K562 (cell line): ENCODE data around the gene ICA1. TPM values are rescaled to one million over a fixed set of nuclear protein-coding genes. Genes with fewer than 3 reads are reported as not detected.

Experiments
- ATAC-seq: fragments of 200-7000 bp; cut with Tn5 transposase; 3 replicates; pipeline ENCODE4 v1.9.1; 2020; ENCODE audit warnings: moderate library complexity
- BruUV-seq: library from RNA; stranded (reverse); fragments of 400-500 nt; replicated peaks from 2 replicates; lab custom pipeline; 2021; lab: Mats Ljungman, UMichigan
- CTCF ChIA-PET: fragments of 300-600 bp; formaldehyde crosslinking; extraction: SDS; loops from one replicate; lab custom pipeline; 2021; ENCODE audit warnings: low intra/inter-chr PET ratio; lab: Yijun Ruan, JAX
- POLR2A ChIA-PET: fragments of 300-600, 350-650 bp; sonication (Branson Sonifier 250); formaldehyde crosslinking; extraction: SDS; loops from one replicate; lab custom pipeline; 2021; ENCODE audit warnings: antibody characterized with exemption, inconsistent platforms; lab: Yijun Ruan, JAX
- DNase-seq, 4 experiments: peaks; one replicate each; pipeline versions ENCODE4 v3.0.0 to v3.0.0-alpha.2; 2011 to 2018; ENCODE audit warnings: low spot score in 3 of 4, mixed read lengths in 3 of 4; ENCODE audit errors: extremely low read depth in 1 of 4
- FAIRE-seq: peaks from 2 replicates; lab custom pipeline; 2011; peaks lifted over from hg19 to GRCh38; lab: Jason Lieb, UNC
- H2AFZ ChIP-seq: 2 replicates; pipeline ENCODE4 v1.6.0; 2011; ENCODE audit warnings: low read depth, low read length, control low read depth, inconsistent platforms
- H3K27ac ChIP-seq: fragments of 200-600 bp; 3 replicates; pipeline ENCODE4 v1.8.0; 2011; ENCODE audit warnings: low read depth, mild to moderate bottlenecking, control low read depth, inconsistent platforms, low read length, moderate library complexity, mixed read lengths; ENCODE audit errors: extremely low read depth
- H3K27me3 ChIP-seq, 2 experiments: fragments of 300-600 bp in 1 of 2; 2 replicates in 1 of 2; 3 replicates in 1 of 2; pipeline versions ENCODE4 v1.6.0 to v1.8.0; 2011; ENCODE audit warnings: inconsistent platforms in 2 of 2, low read length in 2 of 2, mild to moderate bottlenecking in 1 of 2, mixed read lengths in 1 of 2, moderate library complexity in 1 of 2; ENCODE audit not compliant: control insufficient read depth in 2 of 2, insufficient read depth in 2 of 2
- H3K36me3 ChIP-seq: fragments of 300-600 bp; 3 replicates; pipeline ENCODE4 v1.8.0; 2011; ENCODE audit warnings: mild to moderate bottlenecking, low read length, inconsistent platforms; ENCODE audit not compliant: control insufficient read depth, insufficient read depth
- H3K4me1 ChIP-seq, 2 experiments: fragments of 200-600 bp in 1 of 2; replicated peaks in 1 of 2; 2 replicates in 1 of 2; 3 replicates in 1 of 2; pipeline versions ENCODE4 v1.5.1 to v1.8.0; 2011; ENCODE audit warnings: inconsistent platforms in 2 of 2, low read length in 2 of 2, mild to moderate bottlenecking in 1 of 2, mixed read lengths in 1 of 2, moderate library complexity in 1 of 2; ENCODE audit not compliant: control insufficient read depth in 2 of 2, insufficient read depth in 2 of 2
- H3K4me2 ChIP-seq: 2 replicates; pipeline ENCODE4 v1.6.1; 2011; ENCODE audit warnings: low read length, control low read depth, inconsistent platforms, mixed read lengths; ENCODE audit not compliant: insufficient read depth
- H3K4me3 ChIP-seq: fragments of 200-600 bp; sonication (generic), shearing (Covaris generic); 2 replicates; pipeline ENCODE4 v1.5.1; 2016; ENCODE audit warnings: control low read depth, inconsistent platforms
- H3K79me2 ChIP-seq: fragments of 200-600 bp; 3 replicates; pipeline ENCODE4 v1.8.0; 2011; ENCODE audit warnings: low read length, inconsistent platforms; ENCODE audit not compliant: control insufficient read depth, insufficient read depth
- H3K9ac ChIP-seq, 2 experiments: 2 replicates each; pipeline versions ENCODE4 v1.6.0 to v1.6.1; 2011; ENCODE audit warnings: low read depth in 2 of 2, low read length in 2 of 2, control low read depth in 1 of 2, inconsistent platforms in 1 of 2, mild to moderate bottlenecking in 1 of 2, mixed read lengths in 1 of 2; ENCODE audit not compliant: insufficient read depth in 1 of 2
- H3K9me1 ChIP-seq: one replicate; pipeline ENCODE4 v1.6.0; 2011; ENCODE audit warnings: inconsistent platforms, mild to moderate bottlenecking, low read length, moderate library complexity; ENCODE audit not compliant: control insufficient read depth, insufficient read depth
- H3K9me3 ChIP-seq: replicated peaks from 2 replicates; pipeline ENCODE4 v1.5.1; 2011; ENCODE audit warnings: low read depth, low read length, inconsistent platforms; ENCODE audit not compliant: control insufficient read depth, insufficient read depth
- H4K20me1 ChIP-seq: replicated peaks from 2 replicates; pipeline ENCODE4 v1.6.1; 2011; ENCODE audit warnings: low read length, inconsistent platforms, mixed read lengths; ENCODE audit not compliant: control insufficient read depth, insufficient read depth
- ARID2 ChIP-seq: fragments of 450-650 bp; IDR thresholded peaks from 2 replicates; pipeline ENCODE4 v1.6.1; 2017; ENCODE audit warnings: antibody characterized with exemption, mild to moderate bottlenecking
- CTBP1 ChIP-seq: fragments of 450-650 bp; IDR thresholded peaks from 2 replicates; pipeline ENCODE4 v1.6.1; 2016; ENCODE audit warnings: borderline replicate concordance
- HCFC1 ChIP-seq: IDR thresholded peaks from 2 replicates; pipeline ENCODE4 v1.6.1; 2012; ENCODE audit warnings: low read depth, low read length, improper control_type of control experiment
- NEUROD1 ChIP-seq: fragments of 150-350 bp; IDR thresholded peaks from 2 replicates; pipeline ENCODE4 v1.6.1; 2014; ENCODE audit warnings: borderline replicate concordance, low read length, low read depth; ENCODE audit not compliant: partially characterized antibody
- ZKSCAN8 ChIP-seq: fragments of 200-800 bp; sonication (Bioruptor generic); IDR thresholded peaks from 2 replicates; pipeline ENCODE4 v1.6.1; 2016; ENCODE audit warnings: missing genetic modification characterization, missing compliant biosample characterization
- ZNF224 ChIP-seq: sonication (generic); formaldehyde crosslinking; IDR thresholded peaks from 2 replicates; pipeline ENCODE4 v1.8.0; 2022; ENCODE audit warnings: mild to moderate bottlenecking, missing genetic modification reagents
- ZNF780A ChIP-seq: fragments of 250-450 bp; sonication (Bioruptor Pico); IDR thresholded peaks from 2 replicates; pipeline ENCODE4 v1.5.0; 2021; ENCODE audit warnings: mild to moderate bottlenecking
- WGBS: fragments of 100-300 bp; shearing (Covaris generic); methylation state at CpG from one replicate; pipeline ENCODE4 v1.1.6; 2016; ENCODE audit warnings: low coverage, mixed read lengths; ENCODE audit not compliant: insufficient coverage; ENCODE audit errors: missing lambda C conversion rate; 5-methylcytosine and 5-hydroxymethylcytosine counted together
- in situ Hi-C: fragments of 300-500 bp; cut with MboI; formaldehyde crosslinking; loops from 4 replicates; pipeline ENCODE4 v1.15.0; 2018; ENCODE audit warnings: inconsistent platforms, mixed read lengths
- intact Hi-C: fragments of 100-400 bp; cut with micrococcal nuclease; formaldehyde crosslinking; loops from 2 replicates; pipeline ENCODE4 v1.14.2; 2022
- polyA plus RNA-seq, 8 experiments: library from polyadenylated mRNA; depleted of rRNA in 4 of 8; stranded (reverse) in 5 of 8; unstranded in 3 of 8; fragments of >200 nt; fragmentation: Nextera tagmentation in 2 of 8; fragmentation: Illumina TruSeq in 1 of 8; extraction: Ambion mirVana in 2 of 8; extraction: Trizol in 1 of 8; gene quantifications; 2 replicates each; pipeline versions ENCODE4 v1.2.1 to v1.2.3, GENCODE V29; 2011 to 2014; ENCODE audit warnings: inconsistent platforms in 1 of 8, missing spikeins in 1 of 8
- total RNA-seq, 7 experiments: library from RNA; depleted of rRNA in 6 of 7; stranded (reverse); fragments of >200 nt in 6 of 7; fragmentation: Illumina TruSeq in 2 of 7; extraction: Trizol in 2 of 7; gene quantifications; 2 replicates each; pipeline versions ENCODE4 v1.2.1 to v1.2.3, GENCODE V29; 2011 to 2021; ENCODE audit warnings: low replicate concordance in 1 of 7

ICA1 gene
- total and polyA plus RNA-seq, 9 of the 15 experiments (the other 6 are each of a cell fraction or from before 2014, with no cell fraction given), result 7.1 to 22.3 (median 16.4) TPM

DNA sequence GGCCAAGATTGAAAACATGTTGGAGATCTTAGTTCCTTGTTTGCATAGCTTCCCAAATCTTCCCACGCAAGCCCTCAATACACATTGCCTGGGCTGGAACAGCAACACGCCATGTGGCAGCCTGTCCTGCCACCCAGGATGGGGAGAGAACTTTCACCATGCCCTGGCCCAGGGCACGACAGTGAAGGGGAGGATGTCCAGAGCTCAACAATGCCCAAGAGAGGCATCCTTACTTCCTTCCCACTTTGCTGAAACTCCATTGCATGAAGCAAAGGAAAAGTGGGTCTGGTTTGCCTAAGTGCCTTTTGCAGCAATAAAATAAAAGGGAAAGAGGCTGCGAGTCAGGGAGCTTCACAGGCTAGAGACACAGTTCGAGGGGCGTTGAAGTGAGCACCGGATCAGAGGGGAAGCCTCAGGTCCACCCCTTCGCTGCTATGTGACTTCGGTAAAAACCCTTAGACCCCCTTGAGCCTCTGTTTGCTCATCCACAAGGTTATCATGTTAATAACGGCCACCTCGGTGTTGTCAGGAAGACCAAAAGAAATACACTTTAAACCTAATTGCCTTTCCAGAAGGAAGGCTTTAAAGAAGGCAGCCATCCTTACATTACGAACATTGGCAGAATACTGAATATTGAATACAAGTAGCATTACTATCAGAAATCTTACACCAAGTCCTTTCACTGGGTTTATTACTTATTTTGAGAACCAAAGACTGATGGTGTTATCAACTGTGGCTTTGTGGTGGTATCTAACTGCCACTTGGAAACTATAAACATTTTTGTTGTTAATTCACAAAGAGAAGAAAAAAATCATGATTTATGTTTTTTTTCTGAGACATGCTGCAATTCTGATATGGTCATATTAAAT is 133.3 kb downstream of the ICA1 start:
- in situ Hi-C loops, result no loop called here
- Histone ChIP-seq H3K4me3 (no peak overlapping the region), H3K9me3 (no peaks in the 10 kb centered on the region), H3K4me1 (peaks cover 5 to 31% of the 10 kb centered on the region in 2 experiments; a peak in 4 of 5 replicates), H3K4me2 (no peak overlapping the region), H3K9me1 (no peaks in the 10 kb centered on the region), H3K79me2 (no peaks in the 10 kb centered on the region), H2AFZ (no peak overlapping the region), H3K36me3 (no peaks in the 10 kb centered on the region; the same call in 2 of the 3 replicates), H3K27ac (no peak overlapping the region), H3K9ac (no peak overlapping the region), H3K27me3 (no peaks in the 10 kb centered on the region), H4K20me1 (no peaks in the 10 kb centered on the region)
- no peak for DNase-seq
- ChIA-PET CTCF (no interaction called here), POLR2A (interaction anchor here (0.9 kb wide), 1 partner anchor 10 kb away, joined by 4 read pairs; no protein-coding TSS in a partner anchor)
- intact Hi-C loops, result no loop called here
- BruUV-seq, result no TSS peak
- WGBS, result 79% methylated on average over 12 of the region's 12 CpGs
- ATAC-seq, result no peak
- no peak for TF ChIP-seq HCFC1
- TF ChIP-seq ARID2, result no peak
- no peak for TF ChIP-seq ZNF780A (CRISPR knock-in tag)
- no peak for TF ChIP-seq CTBP1
- no peak for TF ChIP-seq ZKSCAN8 (CRISPR knock-in tag)
- TF ChIP-seq NEUROD1, result no peak
- TF ChIP-seq ZNF224 (CRISPR knock-in tag), result no peak
- FAIRE-seq, result no peak
